ENCODE measurements around the gene TSEN34.
"Not testable (repeated sequence)": the region's sequence is repeated elsewhere in the genome, so short reads cannot be mapped to it uniquely, and the experiment has no call there.

DNA sequence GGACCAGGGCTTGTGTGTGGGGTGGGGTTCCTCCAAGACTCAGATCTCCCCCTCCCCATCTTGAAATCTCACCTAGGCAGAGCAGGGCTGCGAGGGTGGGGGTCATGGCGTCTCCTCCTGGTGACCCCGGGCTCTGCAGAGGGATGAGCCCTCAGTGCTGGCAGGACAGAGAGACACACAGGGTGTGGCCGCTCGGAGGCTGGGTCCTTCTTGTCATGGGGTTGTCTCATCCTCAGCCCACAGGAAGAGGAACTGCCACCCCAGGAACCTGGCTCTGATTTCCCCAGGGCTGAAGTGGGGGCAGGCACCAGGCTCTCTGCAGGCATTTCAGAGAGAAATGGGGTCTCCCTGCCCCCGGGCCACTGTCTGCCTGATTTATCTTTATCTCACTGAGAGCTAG is 51.5 kb downstream of the TSEN34 start, which contains the start of gene LILRA6:
- not testable (repeated sequence) for TF ChIP-seq TCF7 (CRISPR knock-in tag; IDR thresholded peaks at IDR 0.05; ENCODE audit: low read depth)
- TF ChIP-seq, protein P1, sequence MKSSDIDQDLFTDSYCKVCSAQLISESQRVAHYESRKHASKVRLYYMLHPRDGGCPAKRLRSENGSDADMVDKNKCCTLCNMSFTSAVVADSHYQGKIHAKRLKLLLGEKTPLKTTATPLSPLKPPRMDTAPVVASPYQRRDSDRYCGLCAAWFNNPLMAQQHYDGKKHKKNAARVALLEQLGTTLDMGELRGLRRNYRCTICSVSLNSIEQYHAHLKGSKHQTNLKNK (CRISPR knock-in tag; IDR thresholded peaks at IDR 0.05), result not testable (repeated sequence)
